Upper lobe of left lung (tissue), 6 donors: ENCODE measurements around the gene BPIFB4. TPM values are rescaled to one million over a fixed set of nuclear protein-coding genes. Genes with fewer than 3 reads are reported as not detected.
"Not testable (repeated sequence)": the region's sequence is repeated elsewhere in the genome, so short reads cannot be mapped to it uniquely, and the experiment has no call there.

Experiments
- ATAC-seq, 2 donors: fragments of 200-7000 bp; cut with Tn5 transposase; one replicate each; pipeline ENCODE4 v1.9.1; 2022; ENCODE audit warnings: mild to moderate bottlenecking in 2 of 2, moderate library complexity in 2 of 2; ENCODE audit not compliant: low FRiP score in 2 of 2
- DNase-seq, 2 donors: peaks; one replicate each; pipeline ENCODE4 v3.0.0-alpha.2; 2019 to 2020
- H3K27ac ChIP-seq, 4 donors: fragments of 200-600 bp; sonication (generic); one replicate each; pipeline ENCODE4 v1.5.1; 2016 to 2019
- H3K27me3 ChIP-seq, 4 donors: fragments of 200-600 bp; sonication (generic); one replicate each; pipeline ENCODE4 v1.5.1; 2017 to 2019
- H3K36me3 ChIP-seq, 4 donors: fragments of 200-600 bp; sonication (generic); one replicate each; pipeline ENCODE4 v1.5.1; 2016 to 2019
- H3K4me1 ChIP-seq, 4 donors: fragments of 200-600 bp; sonication (generic); one replicate each; pipeline ENCODE4 v1.5.1; 2018 to 2019
- H3K4me3 ChIP-seq, 4 donors: fragments of 200-600 bp; sonication (generic); one replicate each; pipeline ENCODE4 v1.5.1; 2017 to 2019; ENCODE audit warnings: mild to moderate bottlenecking in 2 of 4, moderate library complexity in 1 of 4
- H3K9me3 ChIP-seq, 4 donors: fragments of 200-600 bp; sonication (generic); one replicate each; pipeline ENCODE4 v1.5.1; 2018 to 2019
- EP300 ChIP-seq, 4 donors: sonication (generic); formaldehyde crosslinking; IDR thresholded peaks; one replicate each; pipeline ENCODE4 v1.5.1; 2017; ENCODE audit warnings: antibody characterized with exemption in 4 of 4, control low read depth in 2 of 4
- POLR2A ChIP-seq, 4 donors: fragments of 450-650 bp; IDR thresholded peaks; one replicate each; pipeline ENCODE4 v1.5.1; 2016 to 2017; ENCODE audit warnings: antibody characterized with exemption in 4 of 4, mild to moderate bottlenecking in 2 of 4
- POLR2AphosphoS5 ChIP-seq, 2 donors: sonication (generic); formaldehyde crosslinking; IDR thresholded peaks; one replicate each; pipeline ENCODE4 v1.5.1; 2017; ENCODE audit warnings: antibody characterized with exemption in 2 of 2
- WGBS, 2 donors: methylation state at CpG; one replicate each; pipeline ENCODE4 v1.1.5; 2017 to 2018; 5-methylcytosine and 5-hydroxymethylcytosine counted together
- total RNA-seq, 6 donors: library from RNA; depleted of rRNA in 4 of 6; stranded (reverse); fragments of >200 nt in 4 of 6; gene quantifications; one replicate each; pipeline versions ENCODE4 v1.1.0 to v1.2.1, GENCODE V29; 2016 to 2021
- TF ChIP-seq, protein P1 (sequence below), 6 experiments: fragments of 450-650 bp in 4 of 6; fragments of 200-600 bp in 2 of 6; sonication (generic) in 2 of 6; IDR thresholded peaks; one replicate each; pipeline ENCODE4 v1.5.1; 2016 to 2019; ENCODE audit warnings: antibody characterized with exemption in 6 of 6
- donor health status: DM: no; HTN: no; CAD: no; lungs with moderate emphysema.
- donor health status: DM: no; HTN: yes; CAD: no; lungs with severe emphysema.

The BPIFB4 gene
- total RNA-seq, 6 donors from 2014 or later = not detected

DNA sequence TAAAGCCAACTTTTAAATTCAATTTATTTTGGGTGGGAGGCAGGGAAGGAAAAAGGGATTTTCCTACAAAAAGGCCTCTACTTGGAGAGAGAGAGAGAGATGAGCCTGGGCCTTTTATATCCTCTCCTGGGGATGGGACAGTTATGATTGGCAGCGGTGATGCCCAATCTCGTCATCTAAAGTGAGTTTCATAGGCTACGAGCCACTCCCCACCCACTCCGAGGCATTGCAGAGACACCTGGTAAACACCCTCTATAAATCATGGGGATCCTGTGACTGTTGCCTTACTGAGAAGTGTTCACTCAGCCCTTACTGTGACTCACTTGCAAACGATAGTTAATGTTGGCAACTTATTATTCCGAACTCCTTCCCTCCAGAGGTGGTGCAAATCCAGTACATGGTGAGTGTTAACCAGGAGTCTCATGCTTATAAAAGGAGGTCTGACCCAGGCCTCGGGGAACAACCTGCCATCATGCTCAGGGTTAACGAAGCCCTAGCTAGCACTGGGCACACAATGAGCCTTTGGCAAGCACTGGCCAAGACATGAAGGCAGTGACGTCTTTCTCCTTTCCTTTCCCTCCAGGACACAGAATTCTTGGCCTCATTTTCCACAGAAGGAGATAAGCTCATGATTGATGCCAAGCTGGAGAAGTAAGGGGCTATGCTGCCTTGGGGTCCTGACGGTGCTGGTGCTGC, 20.5 kb downstream of the BPIFB4 start:
- no peak overlapping the region for H3K4me3 ChIP-seq
- no peak for TF ChIP-seq POLR2A (IDR thresholded peaks at IDR 0.05)
- no peak for TF ChIP-seq POLR2AphosphoS5 (IDR thresholded peaks at IDR 0.05)
- TF ChIP-seq EP300 (IDR thresholded peaks at IDR 0.05) = no peak
- TF ChIP-seq, protein P1, sequence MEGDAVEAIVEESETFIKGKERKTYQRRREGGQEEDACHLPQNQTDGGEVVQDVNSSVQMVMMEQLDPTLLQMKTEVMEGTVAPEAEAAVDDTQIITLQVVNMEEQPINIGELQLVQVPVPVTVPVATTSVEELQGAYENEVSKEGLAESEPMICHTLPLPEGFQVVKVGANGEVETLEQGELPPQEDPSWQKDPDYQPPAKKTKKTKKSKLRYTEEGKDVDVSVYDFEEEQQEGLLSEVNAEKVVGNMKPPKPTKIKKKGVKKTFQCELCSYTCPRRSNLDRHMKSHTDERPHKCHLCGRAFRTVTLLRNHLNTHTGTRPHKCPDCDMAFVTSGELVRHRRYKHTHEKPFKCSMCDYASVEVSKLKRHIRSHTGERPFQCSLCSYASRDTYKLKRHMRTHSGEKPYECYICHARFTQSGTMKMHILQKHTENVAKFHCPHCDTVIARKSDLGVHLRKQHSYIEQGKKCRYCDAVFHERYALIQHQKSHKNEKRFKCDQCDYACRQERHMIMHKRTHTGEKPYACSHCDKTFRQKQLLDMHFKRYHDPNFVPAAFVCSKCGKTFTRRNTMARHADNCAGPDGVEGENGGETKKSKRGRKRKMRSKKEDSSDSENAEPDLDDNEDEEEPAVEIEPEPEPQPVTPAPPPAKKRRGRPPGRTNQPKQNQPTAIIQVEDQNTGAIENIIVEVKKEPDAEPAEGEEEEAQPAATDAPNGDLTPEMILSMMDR (IDR thresholded peaks at IDR 0.05) = no peak
- WGBS, 2 donors = 54 to 78% methylated on average over 8 to 10 of the region's 10 CpGs
- no peaks in the 10 kb centered on the region for H3K36me3 ChIP-seq
- H3K27me3 ChIP-seq = no peaks in the 10 kb centered on the region
- DNase-seq (no peak), ATAC-seq (no peak)
- H3K9me3 ChIP-seq = no peaks in the 10 kb centered on the region
- peaks cover 0 to 9% (median 0%) of the 10 kb centered on the region in 4 donors for H3K4me1 ChIP-seq
- H3K27ac ChIP-seq = no peak overlapping the region

GRCh38 chr20:33103556-33103955, 24.1 kb downstream of the BPIFB4 start:
- ATAC-seq = no peak
- Histone ChIP-seq H3K9me3 (no peaks in the 10 kb centered on the region), H3K27ac (no peak overlapping the region), H3K4me1 (no peaks in the 10 kb centered on the region), H3K27me3 (no peaks in the 10 kb centered on the region), H3K4me3 (no peak overlapping the region), H3K36me3 (no peaks in the 10 kb centered on the region)
- TF ChIP-seq POLR2A (IDR thresholded peaks at IDR 0.05) (no peak), POLR2AphosphoS5 (IDR thresholded peaks at IDR 0.05) (no peak), EP300 (IDR thresholded peaks at IDR 0.05) (no peak)
- TF ChIP-seq, protein P1 (IDR thresholded peaks at IDR 0.05) = no peak
- 86 to 90% methylated on average over 3 of the region's 3 CpGs for WGBS, 2 donors
- DNase-seq = no peak

- DNase-seq = no peak
- H3K27ac ChIP-seq = no peak overlapping the region
These were observed 24.9 kb downstream of the BPIFB4 start for GRCh38 chr20:33104336-33104735.

DNA sequence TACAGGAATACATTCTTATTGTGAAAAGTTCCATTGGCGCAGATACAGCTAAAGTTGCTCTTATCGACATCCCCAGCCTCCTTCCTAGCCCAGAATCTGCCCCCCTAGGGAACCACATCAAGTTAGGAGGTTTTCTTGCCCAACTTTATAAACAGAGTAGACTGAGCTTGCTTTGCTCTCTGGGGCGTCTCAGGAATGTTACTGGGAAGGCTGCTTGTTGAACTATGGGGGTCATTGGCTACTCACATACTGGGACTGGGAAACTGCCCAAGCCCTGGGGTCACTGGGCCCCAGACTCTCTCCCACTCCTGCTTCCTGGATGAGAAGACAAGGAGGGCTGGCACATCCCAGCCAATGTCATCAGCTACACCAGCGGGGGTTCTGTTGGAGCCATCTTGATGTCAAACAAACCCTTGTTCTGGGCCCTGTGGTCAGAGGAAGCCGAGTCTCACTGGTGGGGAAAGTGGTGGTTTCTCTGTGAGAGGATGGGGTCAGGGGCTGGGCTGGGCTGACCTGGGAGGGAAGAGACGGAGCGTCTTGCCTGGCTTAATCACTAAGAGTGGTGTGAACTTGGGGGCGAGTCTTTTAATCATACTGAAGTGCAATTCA, 26.0 kb downstream of the BPIFB4 start:
- H3K36me3 ChIP-seq = no peaks in the 10 kb centered on the region
- H3K27ac ChIP-seq = no peak overlapping the region
- H3K27me3 ChIP-seq = no peaks in the 10 kb centered on the region
- DNase-seq (no peak), ATAC-seq (no peak)
- no peak overlapping the region for H3K4me3 ChIP-seq
- no peaks in the 10 kb centered on the region for H3K4me1 ChIP-seq
- TF ChIP-seq EP300 (IDR thresholded peaks at IDR 0.05) (no peak), POLR2AphosphoS5 (IDR thresholded peaks at IDR 0.05) (no peak), POLR2A (IDR thresholded peaks at IDR 0.05) (no peak)
- TF ChIP-seq, protein P1 (IDR thresholded peaks at IDR 0.05) = no peak
- H3K9me3 ChIP-seq = no peaks in the 10 kb centered on the region
- 80 to 83% methylated on average over 6 to 8 of the region's 8 CpGs for WGBS, 2 donors

More at GRCh38 chr20:33104336-33104735, 24.9 kb downstream of the BPIFB4 start:
- ATAC-seq = no peak
- H3K4me1 ChIP-seq = no peaks in the 10 kb centered on the region
- H3K27me3 ChIP-seq = no peaks in the 10 kb centered on the region
- WGBS, 2 donors = 90 to 100% methylated on average over 1 to 3 of the region's 3 CpGs
- TF ChIP-seq POLR2AphosphoS5 (IDR thresholded peaks at IDR 0.05) (no peak), EP300 (IDR thresholded peaks at IDR 0.05) (no peak), POLR2A (IDR thresholded peaks at IDR 0.05) (no peak)
- TF ChIP-seq, protein P1 (IDR thresholded peaks at IDR 0.05) = no peak
- H3K4me3 ChIP-seq = no peak overlapping the region
- no peaks in the 10 kb centered on the region for H3K9me3 ChIP-seq
- H3K36me3 ChIP-seq = no peaks in the 10 kb centered on the region

- not testable (repeated sequence) for H3K36me3 ChIP-seq, DNase-seq, ATAC-seq, H3K4me3 ChIP-seq, H3K9me3 ChIP-seq, H3K4me1 ChIP-seq, H3K27ac ChIP-seq, H3K27me3 ChIP-seq
- 57 to 59% methylated on average over 7 of the region's 7 CpGs for WGBS, 2 donors
These were observed 26.7 kb downstream of the BPIFB4 start for GRCh38 chr20:33106058-33106620.
